ENCODE data around the gene PEX5L.

Gene PEX5L

GRCh38 chr3:179853176-179853575 is 183.6 kb downstream of the PEX5L start:
- TF ChIP-seq CTCF (IDR thresholded peaks at IDR 0.05; ENCODE audit: borderline replicate concordance, insufficient read depth, low read depth, low read length): no peak
- H3K4me3 ChIP-seq (ENCODE audit: low read depth, low read length): no peak overlapping the region

- H3K4me3 ChIP-seq (ENCODE audit: low read depth, low read length): no peak overlapping the region
- TF ChIP-seq CTCF (IDR thresholded peaks at IDR 0.05; ENCODE audit: borderline replicate concordance, insufficient read depth, low read depth, low read length): no peak
Observed at GRCh38 chr3:179852142-179852905, 184.4 kb downstream of the PEX5L start.

- H3K4me3 ChIP-seq (ENCODE audit: low read depth, low read length): no peak overlapping the region
- TF ChIP-seq CTCF (IDR thresholded peaks at IDR 0.05; ENCODE audit: borderline replicate concordance, insufficient read depth, low read depth, low read length): no peak
Observed at GRCh38 chr3:179848711-179849110, 188.0 kb downstream of the PEX5L start.

GRCh38 chr3:179842061-179842460 is 194.7 kb downstream of the PEX5L start:
- TF ChIP-seq CTCF (IDR thresholded peaks at IDR 0.05; ENCODE audit: borderline replicate concordance, insufficient read depth, low read depth, low read length): no peak
- H3K4me3 ChIP-seq (ENCODE audit: low read depth, low read length): no peak overlapping the region

- no peak for TF ChIP-seq CTCF (IDR thresholded peaks at IDR 0.05; ENCODE audit: borderline replicate concordance, insufficient read depth, low read depth, low read length)
- H3K4me3 ChIP-seq (ENCODE audit: low read depth, low read length): no peak overlapping the region
Observed at GRCh38 chr3:179840985-179841384, 195.8 kb downstream of the PEX5L start.

GRCh38 chr3:179837374-179837773 is 199.4 kb downstream of the PEX5L start:
- no peak overlapping the region for H3K4me3 ChIP-seq (ENCODE audit: low read depth, low read length)
- no peak for TF ChIP-seq CTCF (IDR thresholded peaks at IDR 0.05; ENCODE audit: borderline replicate concordance, insufficient read depth, low read depth, low read length)

GRCh38 chr3:179833294-179833693 is 203.4 kb downstream of the PEX5L start:
- TF ChIP-seq CTCF (IDR thresholded peaks at IDR 0.05; ENCODE audit: borderline replicate concordance, insufficient read depth, low read depth, low read length): no peak
- H3K4me3 ChIP-seq (ENCODE audit: low read depth, low read length): no peak overlapping the region
